ENCODE results near the gene PAX8.
"Not testable (repeated sequence)": the region's sequence is repeated elsewhere in the genome, so short reads cannot be mapped to it uniquely, and the experiment has no call there.

- peak; percentile 36 for TF ChIP-seq CTCF (IDR thresholded peaks at IDR 0.05)
- TF ChIP-seq EZH2 (IDR thresholded peaks at IDR 0.05), result not testable (repeated sequence)
Measured at GRCh38 chr2:113297590-113297989, 18.9 kb upstream of the PAX8 start.
